Ramos (cell line): ENCODE measurements around the gene GALNT12.

Experiments
- in situ Hi-C: fragments of 300-500 bp; cut with MboI; formaldehyde crosslinking; loops from one replicate; pipeline ENCODE4 v1.14.3; 2022; ENCODE audit warnings: low sequenced_read_pairs; ENCODE audit not compliant: unreplicated experiment

GALNT12 gene

GRCh38 chr9:98797491-98797890, 10.0 kb upstream of the GALNT12 start:
- in situ Hi-C loops: loop anchor here (25.0 kb wide), 4 partner anchors 260 to 885 kb away; partner anchors contain the start of genes NANS and TRMO

GRCh38 chr9:98798254-98798653, 9.2 kb upstream of the GALNT12 start:
- in situ Hi-C loops: loop anchor here (25.0 kb wide), 4 partner anchors 261 to 886 kb away; partner anchors contain the start of genes NANS and TRMO

DNA sequence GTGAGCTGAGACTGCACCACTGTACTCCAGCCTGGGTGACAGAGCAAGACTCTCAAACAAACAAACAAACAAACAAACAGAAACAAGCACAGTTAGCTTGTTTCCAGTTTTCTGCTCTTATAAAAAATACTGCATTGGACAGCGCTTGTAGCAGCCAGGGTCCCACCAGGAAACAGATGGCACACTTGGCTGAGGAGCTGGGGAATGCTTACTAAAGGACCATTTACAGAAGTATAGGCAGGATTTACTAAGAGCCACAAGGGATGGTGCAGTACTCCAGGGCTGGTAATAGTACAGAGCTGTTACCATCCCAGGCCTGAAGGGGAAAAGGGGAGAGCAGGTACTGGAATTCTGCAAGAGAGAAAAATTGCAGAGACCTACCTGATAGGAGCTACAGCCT, 5.9 kb upstream of the GALNT12 start:
- in situ Hi-C loops: no loop called here

GRCh38 chr9:98801969-98802371, 5.5 kb upstream of the GALNT12 start:
- in situ Hi-C loops: no loop called here

- in situ Hi-C loops: no loop called here
These were observed 3.4 kb upstream of the GALNT12 start for GRCh38 chr9:98804083-98804482.

DNA sequence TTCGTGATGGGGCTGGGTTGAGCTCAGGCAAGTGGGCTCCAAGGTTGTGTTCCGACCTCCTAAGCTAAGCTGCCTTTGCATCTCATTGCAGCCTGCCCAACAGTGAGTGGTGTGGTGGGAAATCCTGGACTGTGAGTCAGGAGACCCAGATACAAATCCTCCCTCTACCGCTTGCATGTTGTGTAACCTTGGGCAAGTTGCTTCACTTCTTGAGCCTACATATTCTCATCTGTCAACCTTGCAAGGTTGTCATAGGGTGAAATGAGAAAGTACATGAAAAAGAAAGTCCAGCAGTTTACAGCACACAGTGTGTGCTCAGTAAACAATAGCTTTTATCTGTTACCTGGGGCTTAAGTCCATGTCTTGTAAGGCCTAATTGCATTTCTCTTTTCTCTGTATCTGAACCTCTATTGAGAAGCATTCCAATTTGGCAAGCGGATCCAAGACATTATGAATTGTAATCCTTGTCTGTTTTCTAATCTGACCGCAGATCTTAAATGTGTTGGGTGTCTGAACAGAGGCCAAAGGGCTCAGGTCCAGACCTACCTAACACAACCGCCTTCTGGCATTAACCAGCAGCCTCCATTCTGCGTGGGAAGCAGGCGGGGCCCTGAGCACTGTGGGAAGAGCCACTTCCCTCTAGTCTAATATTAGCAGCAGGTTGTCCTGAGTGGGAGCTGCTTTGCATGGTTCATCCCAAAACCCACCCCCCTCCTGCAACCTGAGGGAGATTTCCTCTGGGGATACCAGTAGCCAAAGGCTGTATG, 1.8 kb upstream of the GALNT12 start:
- in situ Hi-C loops: no loop called here

GRCh38 chr9:98806394-98807035, 955 bp upstream of the GALNT12 start:
- in situ Hi-C loops: no loop called here

DNA sequence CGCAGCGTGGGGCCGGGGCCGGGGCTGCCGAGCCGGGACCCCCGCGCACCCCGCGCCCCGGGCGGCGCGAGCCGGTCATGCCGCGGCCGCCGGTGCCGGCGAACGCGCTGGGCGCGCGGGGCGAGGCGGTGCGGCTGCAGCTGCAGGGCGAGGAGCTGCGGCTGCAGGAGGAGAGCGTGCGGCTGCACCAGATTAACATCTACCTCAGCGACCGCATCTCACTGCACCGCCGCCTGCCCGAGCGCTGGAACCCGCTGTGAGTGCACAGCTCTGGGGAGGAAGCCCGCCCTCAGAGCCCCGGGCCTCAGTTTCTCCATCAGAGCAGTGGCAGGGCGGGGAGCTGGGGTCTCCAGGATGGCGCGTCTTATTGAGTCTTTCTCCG, 335 bp downstream of the GALNT12 start:
- in situ Hi-C loops: no loop called here

DNA sequence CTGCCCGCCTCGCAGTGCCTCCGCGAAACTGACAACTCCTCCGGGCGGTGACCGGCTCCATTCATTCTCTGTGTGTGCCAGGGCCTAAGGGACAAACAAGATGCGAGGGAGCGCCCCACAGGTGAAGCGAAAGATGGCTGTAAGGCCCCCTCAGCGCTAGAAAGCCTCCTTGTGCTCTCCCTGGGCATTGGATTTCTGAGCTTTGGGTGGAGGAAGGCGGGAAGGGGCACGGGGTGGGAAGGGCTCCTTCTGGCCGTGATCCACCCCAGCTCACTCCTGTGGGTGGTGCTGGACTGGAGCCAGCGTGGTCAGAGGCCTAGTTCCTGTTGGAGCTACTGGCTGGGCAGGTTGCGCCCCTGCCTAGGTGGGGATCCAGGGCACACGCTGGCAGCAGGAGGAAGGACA, 943 bp downstream of the GALNT12 start:
- in situ Hi-C loops: no loop called here

- in situ Hi-C loops: no loop called here
These were observed 1.4 kb downstream of the GALNT12 start for GRCh38 chr9:98808875-98809274.

DNA sequence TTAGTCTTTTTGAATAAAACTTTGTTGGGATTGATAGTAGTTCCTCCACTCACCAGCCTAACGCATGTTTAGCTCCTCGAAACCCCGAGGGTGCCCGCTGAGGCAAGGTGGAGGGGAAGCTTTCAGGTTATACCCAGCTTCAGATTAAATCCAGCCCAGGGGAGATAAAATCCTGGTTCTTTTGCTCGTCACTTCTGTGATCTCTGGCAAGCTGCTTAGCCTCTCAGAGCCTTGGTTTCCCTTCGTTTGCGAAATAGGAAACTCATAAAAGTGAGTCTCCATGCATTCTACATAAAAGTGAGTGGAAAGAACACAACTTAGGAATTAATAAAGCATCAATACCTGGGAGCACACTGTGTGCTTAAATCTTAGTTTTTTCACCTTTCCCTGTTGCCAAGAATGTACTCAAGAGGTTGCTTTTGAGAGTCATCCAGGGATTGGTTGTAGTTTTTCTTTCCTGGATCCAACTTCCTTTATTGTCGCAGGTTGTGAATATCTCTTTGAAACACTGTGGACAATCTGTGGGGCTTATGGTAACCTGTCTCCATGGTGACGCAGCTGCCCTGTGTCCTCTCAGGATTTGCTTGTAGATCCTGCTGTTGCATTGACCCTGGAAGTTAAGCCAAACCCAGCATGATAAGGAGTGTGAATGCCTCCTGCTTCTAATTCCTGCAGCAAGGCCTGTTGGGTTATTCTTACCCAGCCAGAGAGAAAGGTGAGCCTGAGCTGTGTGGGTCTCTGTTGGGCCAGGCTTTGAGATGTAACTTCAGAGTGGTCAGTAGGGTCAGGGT, 2.0 kb downstream of the GALNT12 start:
- in situ Hi-C loops: no loop called here

DNA sequence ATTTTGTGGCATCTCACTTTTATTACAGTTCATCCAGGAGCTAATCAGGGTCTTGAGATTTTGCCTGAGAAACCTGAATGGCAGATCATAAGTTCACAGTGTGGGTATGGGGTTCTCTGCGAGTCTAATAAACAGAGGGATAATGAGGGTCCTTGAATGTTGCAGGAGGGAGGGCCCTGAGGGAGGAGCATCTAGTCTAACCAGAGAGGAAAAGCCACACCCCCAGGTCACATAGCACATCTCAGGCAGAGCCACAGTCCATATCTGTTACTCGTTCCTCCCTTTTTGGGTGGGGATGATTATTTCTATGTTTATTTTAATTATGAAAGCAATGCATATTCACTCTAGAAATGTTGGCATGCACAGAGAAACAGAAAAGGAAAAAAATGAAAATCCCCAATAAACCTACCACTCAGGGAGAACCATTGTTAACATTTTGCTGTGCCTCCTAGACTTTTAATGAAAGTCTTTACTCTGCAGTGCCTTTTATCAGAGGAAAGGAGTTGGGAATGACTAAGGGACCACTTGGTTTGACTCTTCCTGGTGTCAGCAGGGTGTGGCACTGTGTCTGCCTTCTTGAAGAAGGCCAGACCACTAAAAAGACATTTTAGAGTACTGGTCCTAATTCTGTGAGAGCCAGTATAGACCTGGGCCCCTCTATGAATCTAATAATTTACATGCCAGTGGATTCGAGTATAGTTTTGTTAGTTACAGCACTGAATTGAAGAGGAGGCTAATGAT, 2.8 kb downstream of the GALNT12 start:
- in situ Hi-C loops: no loop called here

- in situ Hi-C loops: no loop called here
These were observed 3.7 kb downstream of the GALNT12 start for GRCh38 chr9:98811051-98811650.

GRCh38 chr9:98815391-98815951, 8.0 kb downstream of the GALNT12 start:
- in situ Hi-C loops: no loop called here

- in situ Hi-C loops: no loop called here
These were observed 11.3 kb downstream of the GALNT12 start for GRCh38 chr9:98818764-98819163.

DNA sequence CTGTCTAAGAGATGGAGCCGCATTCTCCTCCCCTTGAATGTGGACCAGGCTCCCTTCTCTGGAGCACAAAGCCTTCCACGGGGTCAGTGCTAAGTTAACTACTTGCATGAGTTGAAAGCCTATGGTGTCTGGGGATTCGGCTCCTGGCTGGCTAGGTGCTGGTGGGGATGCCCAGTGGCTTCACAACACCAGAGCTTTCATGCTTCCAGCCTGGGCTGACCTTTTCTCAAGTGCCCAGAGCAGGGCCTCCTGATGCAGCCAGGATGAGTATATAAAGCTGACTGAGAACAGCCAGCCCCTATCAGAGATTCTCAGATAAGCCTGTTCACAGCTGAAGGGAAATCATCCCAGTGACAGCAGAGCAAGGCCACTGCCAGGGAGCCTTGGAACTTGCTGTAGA, 11.8 kb downstream of the GALNT12 start:
- in situ Hi-C loops: no loop called here

DNA sequence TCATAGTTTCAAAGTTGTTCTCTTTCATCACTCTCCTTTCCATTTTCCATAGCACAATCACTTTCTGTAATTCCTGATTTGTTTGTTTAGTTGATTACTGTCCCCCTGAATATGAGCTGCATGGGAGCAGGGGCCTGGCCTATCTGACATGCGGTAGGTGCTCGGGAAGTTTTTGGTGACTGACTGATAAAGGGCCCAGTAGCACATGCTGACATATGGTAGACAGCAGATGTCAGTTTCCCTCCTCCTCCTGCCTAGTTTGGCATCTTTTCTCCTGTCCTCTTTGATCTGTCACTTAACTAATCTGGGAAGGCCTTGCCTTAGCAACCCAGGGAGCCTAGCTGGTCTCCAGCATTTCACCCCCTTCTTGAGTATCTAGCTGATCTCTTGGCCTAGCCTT, 14.4 kb downstream of the GALNT12 start:
- in situ Hi-C loops: no loop called here

- in situ Hi-C loops: no loop called here
These were observed 15.2 kb downstream of the GALNT12 start for GRCh38 chr9:98822661-98823060.

DNA sequence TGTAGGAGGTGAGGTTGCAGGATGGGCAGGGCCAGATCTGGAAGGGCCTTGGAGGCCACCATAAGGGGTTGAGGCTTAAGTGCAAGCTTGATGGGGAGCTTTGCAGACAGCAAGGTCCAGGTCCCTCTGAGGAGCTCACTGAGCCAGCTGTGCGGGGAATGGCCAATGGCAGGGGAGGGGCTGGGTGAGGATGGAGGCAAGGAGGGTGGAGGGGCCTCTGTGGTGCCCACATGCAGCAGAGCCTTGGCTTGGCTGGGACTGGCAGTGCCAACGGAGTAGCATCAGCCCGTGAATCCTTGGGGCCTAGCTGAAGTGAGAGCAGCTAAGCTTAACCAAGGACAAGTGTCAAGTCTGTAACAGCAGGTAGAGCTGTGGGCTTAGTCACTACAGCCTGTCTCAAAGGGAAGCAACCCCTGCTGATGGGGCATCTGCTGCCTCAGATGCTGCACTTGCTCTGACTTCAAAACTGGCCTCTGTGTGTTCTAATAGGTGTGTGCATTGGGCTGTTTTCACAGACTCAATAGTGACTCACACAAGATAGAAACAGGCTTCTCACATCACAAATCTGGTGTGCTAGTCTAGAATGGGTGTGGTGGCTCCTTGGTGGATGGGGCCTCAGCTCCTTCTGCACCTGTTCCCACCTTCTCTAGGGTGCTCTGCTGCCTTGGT, 16.3 kb downstream of the GALNT12 start:
- in situ Hi-C loops: no loop called here
